ENCODE results near the gene RARRES1. TPM values are rescaled to one million over a fixed set of nuclear protein-coding genes. Genes with fewer than 3 reads are reported as not detected.

RARRES1 gene
- total and polyA plus RNA-seq, 2 experiments from 2014 or later: 0.10 to 0.82 TPM

GRCh38 chr3:158777161-158777873, 45.1 kb upstream of the RARRES1 start (continued):
- TF ChIP-seq ZNF462 (CRISPR knock-in tag; IDR thresholded peaks at IDR 0.05) (no peak), CTCF (conservative IDR thresholded peaks at IDR 0.05; ENCODE audit: low read depth in 2 of 2) (no peak), NANOG (IDR thresholded peaks at IDR 0.05; ENCODE audit: borderline replicate concordance) (no peak), ETS1 (IDR thresholded peaks at IDR 0.05) (no peak)

- H3K27me3 Mint-ChIP-seq (ENCODE audit: insufficient read depth, low read depth, poor library complexity): peaks cover 6% of the 10 kb centered on the region
- H3K79me2 ChIP-seq (replicated peaks; ENCODE audit: insufficient read depth): no peaks in the 10 kb centered on the region
Measured at GRCh38 chr3:158776531-158776930, 44.3 kb upstream of the RARRES1 start.

More at GRCh38 chr3:158776531-158776930, 44.3 kb upstream of the RARRES1 start:
- no peaks in the 10 kb centered on the region; the same call in 2 of the 3 replicates for H3K36me3 Mint-ChIP-seq (ENCODE audit: low read depth)
- ATAC-seq (no peak), DNase-seq (ENCODE audit: low spot score) (no peak)
- TF ChIP-seq ZNF462 (CRISPR knock-in tag; IDR thresholded peaks at IDR 0.05): no peak
- Histone ChIP-seq H3K4me1 (ENCODE audit: insufficient read depth) (no peaks in the 10 kb centered on the region), H3K9me2 (ENCODE audit: insufficient read depth) (no peaks in the 10 kb centered on the region), H3K4me3 (no peak overlapping the region), H3K4me2 (no peak overlapping the region), H3K36me3 (ENCODE audit: insufficient read depth) (no peaks in the 10 kb centered on the region), H3K27ac (ENCODE audit: low read depth) (no peak overlapping the region), H3F3A (replicated peaks; ENCODE audit: low read depth) (no peaks in the 10 kb centered on the region), H2AFZ (no peak overlapping the region), H3K27me3 (ENCODE audit: insufficient read depth) (no peaks in the 10 kb centered on the region), H4K20me1 (replicated peaks; ENCODE audit: insufficient read depth) (no peaks in the 10 kb centered on the region)
- H3K4me1 Mint-ChIP-seq: peaks cover 5% of the 10 kb centered on the region; the same call in 2 of the 3 replicates
- no peak overlapping the region for H3K4me3 Mint-ChIP-seq
- H3K27ac Mint-ChIP-seq: no peak overlapping the region
- H3K9me3 Mint-ChIP-seq: no peaks in the 10 kb centered on the region

Measured in GM23338 (cell line).